HCT116 (cell line): ENCODE results near the gene ETS1. TPM values are rescaled to one million over a fixed set of nuclear protein-coding genes. Genes with fewer than 3 reads are reported as not detected.

Experiments
- ATAC-seq: fragments of 200-7000 bp; cut with Tn5 transposase; 2 replicates; pipeline ENCODE4 v1.9.1; 2020; ENCODE audit warnings: mild to moderate bottlenecking, moderate library complexity
- BruUV-seq: library from RNA; stranded (reverse); fragments of 400-500 nt; replicated peaks from 2 replicates; lab custom pipeline; 2021; lab: Mats Ljungman, UMichigan
- CTCF ChIA-PET: fragments of 300-600 bp; sonication (Branson Sonifier 250); formaldehyde crosslinking; loops from one replicate; lab custom pipeline; 2021; ENCODE audit warnings: antibody characterized with exemption; lab: Charles Lee
- POLR2A ChIA-PET: fragments of 300-600, 350-600 bp; sonication (Branson Sonifier 250); formaldehyde crosslinking; loops from one replicate; lab custom pipeline; 2021; ENCODE audit warnings: antibody characterized with exemption; lab: Charles Lee
- RAD21 ChIA-PET, 2 experiments: fragments of 300-600 bp; sonication (Branson Sonifier 250); formaldehyde crosslinking; loops; one replicate each; lab custom pipeline; 2023; ENCODE audit warnings: low total read pairs in 2 of 2; ENCODE audit not compliant: uncharacterized antibody in 2 of 2, unreplicated experiment in 2 of 2, low non-redundant PET in 1 of 2; lab: Charles Lee
- DNase-seq: peaks from one replicate; pipeline ENCODE4 v3.0.0-alpha.2; 2010; ENCODE audit warnings: low read depth, low spot score
- H2AFZ ChIP-seq: fragments of 200-600 bp; shearing (Covaris generic), sonication (generic); 2 replicates; pipeline ENCODE4 v1.6.1; 2017; ENCODE audit warnings: low read depth, mixed run types, mixed read lengths, antibody characterized with exemption, low read length; ENCODE audit not compliant: poor library complexity, severe bottlenecking
- H3K27ac ChIP-seq: 2 replicates; pipeline ENCODE4 v1.5.1; 2012; ENCODE audit warnings: low read depth, low read length
- H3K27me3 ChIP-seq: fragments of 200-600 bp; sonication (generic); 2 replicates; pipeline ENCODE4 v1.6.1; 2016; ENCODE audit warnings: mixed run types, low read length, mixed read lengths; ENCODE audit not compliant: insufficient read depth
- H3K36me3 ChIP-seq, 2 experiments: fragments of 200-500 bp in 1 of 2; fragments of 200-600 bp in 1 of 2; sonication (Bioruptor generic) in 1 of 2; sonication (generic) in 1 of 2; 2 replicates each; pipeline versions ENCODE4 v1.5.1 to v1.6.1; 2014 to 2016; ENCODE audit warnings: low read length in 2 of 2, inconsistent platforms in 1 of 2, mixed read lengths in 1 of 2, mixed run types in 1 of 2; ENCODE audit not compliant: insufficient read depth in 2 of 2, control insufficient read depth in 1 of 2
- H3K4me1 ChIP-seq, 2 experiments: fragments of 200-600 bp in 1 of 2; sonication (generic) in 1 of 2; 2 replicates each; pipeline versions ENCODE4 v1.5.1 to v1.6.1; 2012 to 2017; ENCODE audit warnings: low read length in 2 of 2, inconsistent platforms in 1 of 2, mild to moderate bottlenecking in 1 of 2, mixed read lengths in 1 of 2, mixed run types in 1 of 2, moderate library complexity in 1 of 2; ENCODE audit not compliant: insufficient read depth in 2 of 2, control insufficient read depth in 1 of 2
- H3K4me2 ChIP-seq: fragments of 200-600 bp; sonication (generic); 2 replicates; pipeline ENCODE4 v1.6.1; 2017; ENCODE audit warnings: mixed run types, low read length, mixed read lengths
- H3K4me3 ChIP-seq, 2 experiments: fragments of 200-600 bp in 1 of 2; sonication (generic) in 1 of 2; replicated peaks in 1 of 2; 2 replicates each; pipeline ENCODE4 v1.5.1; 2011 to 2016; ENCODE audit warnings: low read length in 2 of 2, control low read depth in 1 of 2, low read depth in 1 of 2, mild to moderate bottlenecking in 1 of 2, mixed read lengths in 1 of 2, mixed run types in 1 of 2
- H3K79me2 ChIP-seq: fragments of 200-600 bp; sonication (generic); 2 replicates; pipeline ENCODE4 v1.6.1; 2017; ENCODE audit warnings: mild to moderate bottlenecking, mixed run types, low read length, moderate library complexity, mixed read lengths; ENCODE audit not compliant: insufficient read depth
- H3K9ac ChIP-seq: fragments of 200-600 bp; sonication (generic); 2 replicates; pipeline ENCODE4 v1.6.1; 2016; ENCODE audit warnings: low read length, mixed read lengths
- H3K9me2 ChIP-seq: fragments of 200-600 bp; sonication (generic), shearing (Covaris generic); 2 replicates; pipeline ENCODE4 v1.6.1; 2017; ENCODE audit warnings: mixed run types, mild to moderate bottlenecking, moderate library complexity; ENCODE audit not compliant: insufficient read depth
- H3K9me3 ChIP-seq, 2 experiments: fragments of 200-500 bp in 1 of 2; fragments of 200-600 bp in 1 of 2; sonication (Bioruptor generic) in 1 of 2; sonication (generic) in 1 of 2; 2 replicates each; pipeline ENCODE4 v1.6.1; 2014 to 2017; ENCODE audit warnings: low read length in 2 of 2, mixed read lengths in 2 of 2, inconsistent platforms in 1 of 2, low read depth in 1 of 2, mild to moderate bottlenecking in 1 of 2, mixed run types in 1 of 2, moderate library complexity in 1 of 2; ENCODE audit not compliant: control insufficient read depth in 1 of 2, insufficient read depth in 1 of 2
- H4K20me1 ChIP-seq: fragments of 200-600 bp; sonication (generic), shearing (Covaris generic); 2 replicates; pipeline ENCODE4 v1.6.1; 2017; ENCODE audit warnings: mixed run types, mild to moderate bottlenecking, moderate library complexity; ENCODE audit not compliant: insufficient read depth
- POLR2A ChIP-seq: IDR thresholded peaks from 2 replicates; pipeline ENCODE4 v1.7.0; 2011; ENCODE audit warnings: borderline replicate concordance; ENCODE audit not compliant: insufficient read depth, insufficient read length; ENCODE audit errors: extremely low read depth
- RAD21 ChIP-seq: IDR thresholded peaks from 2 replicates; pipeline ENCODE4 v1.6.1; 2012; ENCODE audit warnings: low read depth, mild to moderate bottlenecking
- SRF ChIP-seq: IDR thresholded peaks from 2 replicates; pipeline ENCODE4 v1.6.1; 2012; ENCODE audit warnings: low read depth
- intact Hi-C: fragments of 100-400 bp; cut with micrococcal nuclease; formaldehyde crosslinking; loops from 2 replicates; pipeline ENCODE4 v1.10.0; 2022
- total RNA-seq: library from RNA; stranded (reverse); gene quantifications from one replicate; pipeline ENCODE4 v1.2.1, GENCODE V29; 2021; ENCODE audit not compliant: unreplicated experiment
- TF ChIP-seq, protein P1 (sequence below): IDR thresholded peaks from 2 replicates; pipeline ENCODE4 v1.6.1; 2012; ENCODE audit warnings: low read depth
- TF ChIP-seq, protein P2 (sequence below), 3 experiments: fragments of 200-600 bp in 1 of 3; sonication (generic) in 1 of 3; IDR thresholded peaks in 2 of 3; conservative IDR thresholded peaks in 1 of 3; 2 replicates each; pipeline ENCODE4 v1.5.1; 2012 to 2017; ENCODE audit warnings: low read depth in 2 of 3, low read length in 2 of 3, antibody characterized with exemption in 1 of 3, borderline replicate concordance in 1 of 3, control low read depth in 1 of 3, mild to moderate bottlenecking in 1 of 3, mixed read lengths in 1 of 3, mixed run types in 1 of 3, moderate library complexity in 1 of 3; ENCODE audit not compliant: insufficient read depth in 1 of 3

The ETS1 gene
- total RNA-seq, 1 experiment from 2014 or later = 9.2 TPM

DNA sequence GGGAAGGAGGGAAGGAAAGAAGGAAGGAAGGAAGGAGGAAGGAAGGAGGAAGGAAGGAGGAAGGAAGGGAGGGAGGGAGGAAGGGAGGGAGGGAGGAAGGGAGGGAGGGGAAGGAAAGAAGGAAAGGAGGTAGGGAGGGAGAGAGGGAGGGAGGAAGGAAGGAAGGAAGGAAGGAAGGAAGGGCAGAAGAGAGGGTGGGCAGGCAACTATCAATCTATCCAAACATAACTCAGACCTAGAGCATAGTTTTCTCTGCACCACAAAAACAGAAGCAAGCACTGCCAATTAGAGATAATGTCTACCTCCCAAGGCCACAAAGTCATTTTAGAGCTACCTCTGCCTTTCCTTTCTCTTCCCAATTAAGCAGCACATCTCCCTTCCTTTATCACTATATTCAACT is 109.1 kb downstream of the ETS1 start:
- DNase-seq (no peak), ATAC-seq (no peak)
- Histone ChIP-seq H3K79me2 (no peaks in the 10 kb centered on the region), H3K36me3 (no peaks in the 10 kb centered on the region; a peak in 1 of 4 replicates), H3K4me3 (no peak overlapping the region), H3K4me2 (no peak overlapping the region), H3K9me3 (no peaks in the 10 kb centered on the region), H3K27ac (no peak overlapping the region), H3K27me3 (no peaks in the 10 kb centered on the region), H3K9me2 (no peaks in the 10 kb centered on the region), H3K9ac (no peak overlapping the region), H4K20me1 (no peaks in the 10 kb centered on the region), H3K4me1 (no peaks in the 10 kb centered on the region), H2AFZ (no peak overlapping the region)
- ChIA-PET CTCF (no interaction called here), POLR2A (no interaction called here), RAD21 (no interaction called here)
- BruUV-seq = no TSS peak
- intact Hi-C loops = no loop called here
- TF ChIP-seq POLR2A (no peak), SRF (no peak), RAD21 (no peak)
- TF ChIP-seq, protein P1, sequence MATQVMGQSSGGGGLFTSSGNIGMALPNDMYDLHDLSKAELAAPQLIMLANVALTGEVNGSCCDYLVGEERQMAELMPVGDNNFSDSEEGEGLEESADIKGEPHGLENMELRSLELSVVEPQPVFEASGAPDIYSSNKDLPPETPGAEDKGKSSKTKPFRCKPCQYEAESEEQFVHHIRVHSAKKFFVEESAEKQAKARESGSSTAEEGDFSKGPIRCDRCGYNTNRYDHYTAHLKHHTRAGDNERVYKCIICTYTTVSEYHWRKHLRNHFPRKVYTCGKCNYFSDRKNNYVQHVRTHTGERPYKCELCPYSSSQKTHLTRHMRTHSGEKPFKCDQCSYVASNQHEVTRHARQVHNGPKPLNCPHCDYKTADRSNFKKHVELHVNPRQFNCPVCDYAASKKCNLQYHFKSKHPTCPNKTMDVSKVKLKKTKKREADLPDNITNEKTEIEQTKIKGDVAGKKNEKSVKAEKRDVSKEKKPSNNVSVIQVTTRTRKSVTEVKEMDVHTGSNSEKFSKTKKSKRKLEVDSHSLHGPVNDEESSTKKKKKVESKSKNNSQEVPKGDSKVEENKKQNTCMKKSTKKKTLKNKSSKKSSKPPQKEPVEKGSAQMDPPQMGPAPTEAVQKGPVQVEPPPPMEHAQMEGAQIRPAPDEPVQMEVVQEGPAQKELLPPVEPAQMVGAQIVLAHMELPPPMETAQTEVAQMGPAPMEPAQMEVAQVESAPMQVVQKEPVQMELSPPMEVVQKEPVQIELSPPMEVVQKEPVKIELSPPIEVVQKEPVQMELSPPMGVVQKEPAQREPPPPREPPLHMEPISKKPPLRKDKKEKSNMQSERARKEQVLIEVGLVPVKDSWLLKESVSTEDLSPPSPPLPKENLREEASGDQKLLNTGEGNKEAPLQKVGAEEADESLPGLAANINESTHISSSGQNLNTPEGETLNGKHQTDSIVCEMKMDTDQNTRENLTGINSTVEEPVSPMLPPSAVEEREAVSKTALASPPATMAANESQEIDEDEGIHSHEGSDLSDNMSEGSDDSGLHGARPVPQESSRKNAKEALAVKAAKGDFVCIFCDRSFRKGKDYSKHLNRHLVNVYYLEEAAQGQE = no peak
- TF ChIP-seq, protein P2, sequence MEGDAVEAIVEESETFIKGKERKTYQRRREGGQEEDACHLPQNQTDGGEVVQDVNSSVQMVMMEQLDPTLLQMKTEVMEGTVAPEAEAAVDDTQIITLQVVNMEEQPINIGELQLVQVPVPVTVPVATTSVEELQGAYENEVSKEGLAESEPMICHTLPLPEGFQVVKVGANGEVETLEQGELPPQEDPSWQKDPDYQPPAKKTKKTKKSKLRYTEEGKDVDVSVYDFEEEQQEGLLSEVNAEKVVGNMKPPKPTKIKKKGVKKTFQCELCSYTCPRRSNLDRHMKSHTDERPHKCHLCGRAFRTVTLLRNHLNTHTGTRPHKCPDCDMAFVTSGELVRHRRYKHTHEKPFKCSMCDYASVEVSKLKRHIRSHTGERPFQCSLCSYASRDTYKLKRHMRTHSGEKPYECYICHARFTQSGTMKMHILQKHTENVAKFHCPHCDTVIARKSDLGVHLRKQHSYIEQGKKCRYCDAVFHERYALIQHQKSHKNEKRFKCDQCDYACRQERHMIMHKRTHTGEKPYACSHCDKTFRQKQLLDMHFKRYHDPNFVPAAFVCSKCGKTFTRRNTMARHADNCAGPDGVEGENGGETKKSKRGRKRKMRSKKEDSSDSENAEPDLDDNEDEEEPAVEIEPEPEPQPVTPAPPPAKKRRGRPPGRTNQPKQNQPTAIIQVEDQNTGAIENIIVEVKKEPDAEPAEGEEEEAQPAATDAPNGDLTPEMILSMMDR (IDR thresholded peaks at IDR 0.05 in 2 of 3, conservative IDR thresholded peaks at IDR 0.05 in 1 of 3; ENCODE audit: borderline replicate concordance in 1 of 3, insufficient read depth in 1 of 3, low read depth in 2 of 3, low read length in 2 of 3) = no peak
